HepG2 (cell line): ENCODE data around the gene FBXO10. TPM values are rescaled to one million over a fixed set of nuclear protein-coding genes. Genes with fewer than 3 reads are reported as not detected.

Experiments used
- EP300 ChIP-seq, 3 experiments: sonication (generic) in 1 of 3; formaldehyde crosslinking in 1 of 3; IDR thresholded peaks; 2 replicates each; pipeline versions ENCODE4 v1.5.1 to v1.6.1; 2011 to 2020; ENCODE audit warnings: low read depth in 2 of 3, low read length in 2 of 3, borderline replicate concordance in 1 of 3, improper control_type of control experiment in 1 of 3, mild to moderate bottlenecking in 1 of 3, missing genetic modification reagents in 1 of 3, moderate library complexity in 1 of 3
- NCOA2 ChIP-seq: sonication (generic); formaldehyde crosslinking; IDR thresholded peaks from 2 replicates; pipeline ENCODE4 v1.8.0; 2022; ENCODE audit warnings: inconsistent platforms
- TEAD3 ChIP-seq: optimal IDR thresholded peaks from 2 replicates; pipeline ENCODE3; 2016; ENCODE audit warnings: borderline replicate concordance
- ZNF264 ChIP-seq: sonication (generic); formaldehyde crosslinking; IDR thresholded peaks from 2 replicates; pipeline ENCODE4 v1.4.0; 2020; ENCODE audit warnings: missing genetic modification reagents
- polyA plus RNA-seq, 8 experiments: library from polyadenylated mRNA; depleted of rRNA in 3 of 8; stranded (reverse) in 7 of 8; unstranded in 1 of 8; fragments of >200 nt; fragmentation: Illumina TruSeq in 4 of 8; extraction: Trizol in 4 of 8; gene quantifications; 2 replicates each; pipeline versions ENCODE4 v1.2.1 to v1.2.3, GENCODE V29; 2011 to 2016; ENCODE audit warnings: low read depth in 4 of 8, missing spikeins in 1 of 8, mixed read lengths in 1 of 8; ENCODE audit not compliant: insufficient read depth in 1 of 8
- total RNA-seq, 5 experiments: library from RNA; depleted of rRNA; stranded (reverse); fragments of >200 nt; fragmentation: Illumina TruSeq; extraction: Trizol; gene quantifications; 2 replicates each; pipeline ENCODE4 v1.2.3, GENCODE V29; 2016; ENCODE audit warnings: low read depth in 1 of 5
- TF ChIP-seq, protein P1 (sequence below): sonication (generic); formaldehyde crosslinking; IDR thresholded peaks from 2 replicates; pipeline ENCODE4 v1.4.0; 2020; ENCODE audit warnings: missing genetic modification reagents
- TF ChIP-seq, protein P2 (sequence below): sonication (generic); formaldehyde crosslinking; IDR thresholded peaks from 2 replicates; pipeline ENCODE4 v1.4.0; 2020; ENCODE audit warnings: missing genetic modification reagents, borderline replicate concordance
- TF ChIP-seq, protein P3 (sequence below): sonication (generic); formaldehyde crosslinking; IDR thresholded peaks from 2 replicates; pipeline ENCODE4 v1.4.0; 2020; ENCODE audit warnings: missing genetic modification reagents, mild to moderate bottlenecking, borderline replicate concordance
- TF ChIP-seq, protein P4 (sequence below), 2 experiments: sonication (generic) in 1 of 2; formaldehyde crosslinking in 1 of 2; IDR thresholded peaks; 2 replicates each; pipeline versions ENCODE4 v1.4.0 to v1.6.1; 2018 to 2020; ENCODE audit warnings: missing genetic modification reagents in 2 of 2, borderline replicate concordance in 1 of 2, low read depth in 1 of 2, mild to moderate bottlenecking in 1 of 2, missing biosample characterization in 1 of 2
- TF ChIP-seq, protein P5 (sequence below): sonication (generic); formaldehyde crosslinking; IDR thresholded peaks from 2 replicates; pipeline ENCODE4 v1.8.1; 2023; ENCODE audit warnings: mild to moderate bottlenecking, missing genetic modification reagents
- TF ChIP-seq, protein P6 (sequence below): sonication (generic); formaldehyde crosslinking; IDR thresholded peaks from 2 replicates; pipeline ENCODE4 v1.5.1; 2020; ENCODE audit warnings: mild to moderate bottlenecking, missing genetic modification reagents, moderate library complexity
- TF ChIP-seq, protein P7 (sequence below): sonication (generic); formaldehyde crosslinking; IDR thresholded peaks from 2 replicates; pipeline ENCODE4 v1.4.0; 2020; ENCODE audit warnings: missing genetic modification reagents

FBXO10 gene
- total and polyA plus RNA-seq, 2 of the 13 experiments (the other 11 are each of a cell fraction or from before 2014, with no cell fraction given), result 3.1 to 5.1 TPM

DNA sequence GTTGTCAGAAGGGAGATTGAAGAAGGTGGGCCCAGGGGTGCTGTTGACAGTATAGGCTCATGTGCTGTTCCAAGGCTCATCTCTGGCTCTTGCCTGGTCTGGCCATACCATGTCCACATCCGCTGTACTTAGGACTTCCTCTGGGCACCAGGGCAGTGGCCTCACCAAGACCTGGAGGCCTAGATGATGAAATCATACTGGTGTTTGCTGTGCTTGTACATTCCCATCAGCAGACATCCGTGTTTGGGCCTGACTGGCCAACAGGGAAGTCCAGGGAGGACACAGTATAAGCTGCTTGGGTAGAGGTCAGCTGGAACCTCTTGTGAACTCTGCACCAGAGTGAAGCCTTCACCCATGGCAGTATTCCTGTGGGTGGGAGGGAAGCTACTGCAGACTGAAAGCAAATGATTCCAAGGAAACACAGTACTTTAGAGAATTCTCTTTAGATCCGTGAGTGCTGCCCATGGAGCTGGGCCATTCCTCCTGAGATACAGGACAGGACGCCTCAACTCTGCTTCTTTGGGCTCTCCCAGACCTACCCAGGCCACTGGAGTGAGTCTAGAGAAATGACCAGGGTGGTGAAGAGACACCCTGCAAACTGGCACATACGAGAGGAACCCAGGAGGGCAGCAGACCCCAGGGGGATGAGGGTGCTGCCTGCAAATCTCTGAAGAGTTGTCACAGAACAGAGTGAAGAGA lies 67.9 kb downstream of the FBXO10 start (continued):
- TF ChIP-seq, protein P1, sequence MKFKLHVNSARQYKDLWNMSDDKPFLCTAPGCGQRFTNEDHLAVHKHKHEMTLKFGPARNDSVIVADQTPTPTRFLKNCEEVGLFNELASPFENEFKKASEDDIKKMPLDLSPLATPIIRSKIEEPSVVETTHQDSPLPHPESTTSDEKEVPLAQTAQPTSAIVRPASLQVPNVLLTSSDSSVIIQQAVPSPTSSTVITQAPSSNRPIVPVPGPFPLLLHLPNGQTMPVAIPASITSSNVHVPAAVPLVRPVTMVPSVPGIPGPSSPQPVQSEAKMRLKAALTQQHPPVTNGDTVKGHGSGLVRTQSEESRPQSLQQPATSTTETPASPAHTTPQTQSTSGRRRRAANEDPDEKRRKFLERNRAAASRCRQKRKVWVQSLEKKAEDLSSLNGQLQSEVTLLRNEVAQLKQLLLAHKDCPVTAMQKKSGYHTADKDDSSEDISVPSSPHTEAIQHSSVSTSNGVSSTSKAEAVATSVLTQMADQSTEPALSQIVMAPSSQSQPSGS (CRISPR knock-in tag), result peak; percentile 95
- TF ChIP-seq, protein P2, sequence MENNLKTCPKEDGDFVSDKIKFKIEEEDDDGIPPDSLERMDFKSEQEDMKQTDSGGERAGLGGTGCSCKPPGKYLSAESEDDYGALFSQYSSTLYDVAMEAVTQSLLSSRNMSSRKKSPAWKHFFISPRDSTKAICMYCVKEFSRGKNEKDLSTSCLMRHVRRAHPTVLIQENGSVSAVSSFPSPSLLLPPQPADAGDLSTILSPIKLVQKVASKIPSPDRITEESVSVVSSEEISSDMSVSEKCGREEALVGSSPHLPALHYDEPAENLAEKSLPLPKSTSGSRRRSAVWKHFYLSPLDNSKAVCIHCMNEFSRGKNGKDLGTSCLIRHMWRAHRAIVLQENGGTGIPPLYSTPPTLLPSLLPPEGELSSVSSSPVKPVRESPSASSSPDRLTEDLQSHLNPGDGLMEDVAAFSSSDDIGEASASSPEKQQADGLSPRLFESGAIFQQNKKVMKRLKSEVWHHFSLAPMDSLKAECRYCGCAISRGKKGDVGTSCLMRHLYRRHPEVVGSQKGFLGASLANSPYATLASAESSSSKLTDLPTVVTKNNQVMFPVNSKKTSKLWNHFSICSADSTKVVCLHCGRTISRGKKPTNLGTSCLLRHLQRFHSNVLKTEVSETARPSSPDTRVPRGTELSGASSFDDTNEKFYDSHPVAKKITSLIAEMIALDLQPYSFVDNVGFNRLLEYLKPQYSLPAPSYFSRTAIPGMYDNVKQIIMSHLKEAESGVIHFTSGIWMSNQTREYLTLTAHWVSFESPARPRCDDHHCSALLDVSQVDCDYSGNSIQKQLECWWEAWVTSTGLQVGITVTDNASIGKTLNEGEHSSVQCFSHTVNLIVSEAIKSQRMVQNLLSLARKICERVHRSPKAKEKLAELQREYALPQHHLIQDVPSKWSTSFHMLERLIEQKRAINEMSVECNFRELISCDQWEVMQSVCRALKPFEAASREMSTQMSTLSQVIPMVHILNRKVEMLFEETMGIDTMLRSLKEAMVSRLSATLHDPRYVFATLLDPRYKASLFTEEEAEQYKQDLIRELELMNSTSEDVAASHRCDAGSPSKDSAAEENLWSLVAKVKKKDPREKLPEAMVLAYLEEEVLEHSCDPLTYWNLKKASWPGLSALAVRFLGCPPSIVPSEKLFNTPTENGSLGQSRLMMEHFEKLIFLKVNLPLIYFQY (CRISPR knock-in tag), result peak; percentile 30; the same call in 1 of the 2 replicates
- TF ChIP-seq NCOA2 (peak; percentile 71), EP300 (IDR thresholded peaks at IDR 0.05; ENCODE audit: low read depth in 2 of 2, low read length in 2 of 2) (peak in 1 of 2 experiments; percentile 78; a peak in 2 of 4 replicates), EP300 (CRISPR knock-in tag; IDR thresholded peaks at IDR 0.05; ENCODE audit: borderline replicate concordance) (peak; percentile 85), ZNF264 (CRISPR knock-in tag) (peak; percentile 93), TEAD3 (CRISPR knock-in tag) (peak; percentile 94)
- TF ChIP-seq, protein P3, sequence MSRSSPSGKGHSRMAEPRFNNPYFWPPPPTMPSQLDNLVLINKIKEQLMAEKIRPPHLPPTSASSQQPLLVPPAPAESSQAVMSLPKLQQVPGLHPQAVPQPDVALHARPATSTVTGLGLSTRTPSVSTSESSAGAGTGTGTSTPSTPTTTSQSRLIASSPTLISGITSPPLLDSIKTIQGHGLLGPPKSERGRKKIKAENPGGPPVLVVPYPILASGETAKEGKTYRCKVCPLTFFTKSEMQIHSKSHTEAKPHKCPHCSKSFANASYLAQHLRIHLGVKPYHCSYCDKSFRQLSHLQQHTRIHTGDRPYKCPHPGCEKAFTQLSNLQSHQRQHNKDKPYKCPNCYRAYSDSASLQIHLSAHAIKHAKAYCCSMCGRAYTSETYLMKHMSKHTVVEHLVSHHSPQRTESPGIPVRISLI, result peak; percentile 68; the same call in 1 of the 2 replicates
- TF ChIP-seq, protein P4, sequence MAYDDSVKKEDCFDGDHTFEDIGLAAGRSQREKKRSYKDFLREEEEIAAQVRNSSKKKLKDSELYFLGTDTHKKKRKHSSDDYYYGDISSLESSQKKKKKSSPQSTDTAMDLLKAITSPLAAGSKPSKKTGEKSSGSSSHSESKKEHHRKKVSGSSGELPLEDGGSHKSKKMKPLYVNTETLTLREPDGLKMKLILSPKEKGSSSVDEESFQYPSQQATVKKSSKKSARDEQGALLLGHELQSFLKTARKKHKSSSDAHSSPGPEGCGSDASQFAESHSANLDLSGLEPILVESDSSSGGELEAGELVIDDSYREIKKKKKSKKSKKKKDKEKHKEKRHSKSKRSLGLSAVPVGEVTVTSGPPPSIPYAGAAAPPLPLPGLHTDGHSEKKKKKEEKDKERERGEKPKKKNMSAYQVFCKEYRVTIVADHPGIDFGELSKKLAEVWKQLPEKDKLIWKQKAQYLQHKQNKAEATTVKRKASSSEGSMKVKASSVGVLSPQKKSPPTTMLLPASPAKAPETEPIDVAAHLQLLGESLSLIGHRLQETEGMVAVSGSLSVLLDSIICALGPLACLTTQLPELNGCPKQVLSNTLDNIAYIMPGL (CRISPR knock-in tag; IDR thresholded peaks at IDR 0.05; ENCODE audit: borderline replicate concordance in 1 of 2, low read depth in 1 of 2), result peak in 1 of 2 experiments; percentile 67; a peak in 3 of 4 replicates
- TF ChIP-seq, protein P5, sequence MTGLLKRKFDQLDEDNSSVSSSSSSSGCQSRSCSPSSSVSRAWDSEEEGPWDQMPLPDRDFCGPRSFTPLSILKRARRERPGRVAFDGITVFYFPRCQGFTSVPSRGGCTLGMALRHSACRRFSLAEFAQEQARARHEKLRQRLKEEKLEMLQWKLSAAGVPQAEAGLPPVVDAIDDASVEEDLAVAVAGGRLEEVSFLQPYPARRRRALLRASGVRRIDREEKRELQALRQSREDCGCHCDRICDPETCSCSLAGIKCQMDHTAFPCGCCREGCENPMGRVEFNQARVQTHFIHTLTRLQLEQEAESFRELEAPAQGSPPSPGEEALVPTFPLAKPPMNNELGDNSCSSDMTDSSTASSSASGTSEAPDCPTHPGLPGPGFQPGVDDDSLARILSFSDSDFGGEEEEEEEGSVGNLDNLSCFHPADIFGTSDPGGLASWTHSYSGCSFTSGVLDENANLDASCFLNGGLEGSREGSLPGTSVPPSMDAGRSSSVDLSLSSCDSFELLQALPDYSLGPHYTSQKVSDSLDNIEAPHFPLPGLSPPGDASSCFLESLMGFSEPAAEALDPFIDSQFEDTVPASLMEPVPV (CRISPR knock-in tag), result 0 out of 2 replicates have a peak, but pooled peaks have one; percentile 50
- TF ChIP-seq, protein P6, sequence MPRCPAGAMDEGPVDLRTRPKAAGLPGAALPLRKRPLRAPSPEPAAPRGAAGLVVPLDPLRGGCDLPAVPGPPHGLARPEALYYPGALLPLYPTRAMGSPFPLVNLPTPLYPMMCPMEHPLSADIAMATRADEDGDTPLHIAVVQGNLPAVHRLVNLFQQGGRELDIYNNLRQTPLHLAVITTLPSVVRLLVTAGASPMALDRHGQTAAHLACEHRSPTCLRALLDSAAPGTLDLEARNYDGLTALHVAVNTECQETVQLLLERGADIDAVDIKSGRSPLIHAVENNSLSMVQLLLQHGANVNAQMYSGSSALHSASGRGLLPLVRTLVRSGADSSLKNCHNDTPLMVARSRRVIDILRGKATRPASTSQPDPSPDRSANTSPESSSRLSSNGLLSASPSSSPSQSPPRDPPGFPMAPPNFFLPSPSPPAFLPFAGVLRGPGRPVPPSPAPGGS (CRISPR knock-in tag), result peak; percentile 71; the same call in 1 of the 2 replicates
- TF ChIP-seq, protein P7, sequence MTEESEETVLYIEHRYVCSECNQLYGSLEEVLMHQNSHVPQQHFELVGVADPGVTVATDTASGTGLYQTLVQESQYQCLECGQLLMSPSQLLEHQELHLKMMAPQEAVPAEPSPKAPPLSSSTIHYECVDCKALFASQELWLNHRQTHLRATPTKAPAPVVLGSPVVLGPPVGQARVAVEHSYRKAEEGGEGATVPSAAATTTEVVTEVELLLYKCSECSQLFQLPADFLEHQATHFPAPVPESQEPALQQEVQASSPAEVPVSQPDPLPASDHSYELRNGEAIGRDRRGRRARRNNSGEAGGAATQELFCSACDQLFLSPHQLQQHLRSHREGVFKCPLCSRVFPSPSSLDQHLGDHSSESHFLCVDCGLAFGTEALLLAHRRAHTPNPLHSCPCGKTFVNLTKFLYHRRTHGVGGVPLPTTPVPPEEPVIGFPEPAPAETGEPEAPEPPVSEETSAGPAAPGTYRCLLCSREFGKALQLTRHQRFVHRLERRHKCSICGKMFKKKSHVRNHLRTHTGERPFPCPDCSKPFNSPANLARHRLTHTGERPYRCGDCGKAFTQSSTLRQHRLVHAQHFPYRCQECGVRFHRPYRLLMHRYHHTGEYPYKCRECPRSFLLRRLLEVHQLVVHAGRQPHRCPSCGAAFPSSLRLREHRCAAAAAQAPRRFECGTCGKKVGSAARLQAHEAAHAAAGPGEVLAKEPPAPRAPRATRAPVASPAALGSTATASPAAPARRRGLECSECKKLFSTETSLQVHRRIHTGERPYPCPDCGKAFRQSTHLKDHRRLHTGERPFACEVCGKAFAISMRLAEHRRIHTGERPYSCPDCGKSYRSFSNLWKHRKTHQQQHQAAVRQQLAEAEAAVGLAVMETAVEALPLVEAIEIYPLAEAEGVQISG (CRISPR knock-in tag), result peak; percentile 85
